Left lobe of liver (tissue), 2 donors: ENCODE data around the gene SYCE3. TPM values are rescaled to one million over a fixed set of nuclear protein-coding genes. Genes with fewer than 3 reads are reported as not detected.

Experiments
- ATAC-seq: fragments of 200-7000 bp; cut with Tn5 transposase; one replicate; pipeline ENCODE4 v1.9.1; 2020; ENCODE audit warnings: mild to moderate bottlenecking, moderate library complexity
- DNase-seq: peaks from one replicate; pipeline ENCODE4 v3.0.0-alpha.2; 2020; ENCODE audit warnings: low spot score
- total RNA-seq: library from RNA; stranded (reverse); gene quantifications from one replicate; pipeline ENCODE4 v1.2.1, GENCODE V29; 2021
- donor health status: DM: no; HTN: no; CAD: no; lungs with moderate emphysema.
- donor health status: DM: no; HTN: yes; CAD: no.

SYCE3 gene
- total RNA-seq, 1 donor from 2014 or later = 0.45 TPM

DNA sequence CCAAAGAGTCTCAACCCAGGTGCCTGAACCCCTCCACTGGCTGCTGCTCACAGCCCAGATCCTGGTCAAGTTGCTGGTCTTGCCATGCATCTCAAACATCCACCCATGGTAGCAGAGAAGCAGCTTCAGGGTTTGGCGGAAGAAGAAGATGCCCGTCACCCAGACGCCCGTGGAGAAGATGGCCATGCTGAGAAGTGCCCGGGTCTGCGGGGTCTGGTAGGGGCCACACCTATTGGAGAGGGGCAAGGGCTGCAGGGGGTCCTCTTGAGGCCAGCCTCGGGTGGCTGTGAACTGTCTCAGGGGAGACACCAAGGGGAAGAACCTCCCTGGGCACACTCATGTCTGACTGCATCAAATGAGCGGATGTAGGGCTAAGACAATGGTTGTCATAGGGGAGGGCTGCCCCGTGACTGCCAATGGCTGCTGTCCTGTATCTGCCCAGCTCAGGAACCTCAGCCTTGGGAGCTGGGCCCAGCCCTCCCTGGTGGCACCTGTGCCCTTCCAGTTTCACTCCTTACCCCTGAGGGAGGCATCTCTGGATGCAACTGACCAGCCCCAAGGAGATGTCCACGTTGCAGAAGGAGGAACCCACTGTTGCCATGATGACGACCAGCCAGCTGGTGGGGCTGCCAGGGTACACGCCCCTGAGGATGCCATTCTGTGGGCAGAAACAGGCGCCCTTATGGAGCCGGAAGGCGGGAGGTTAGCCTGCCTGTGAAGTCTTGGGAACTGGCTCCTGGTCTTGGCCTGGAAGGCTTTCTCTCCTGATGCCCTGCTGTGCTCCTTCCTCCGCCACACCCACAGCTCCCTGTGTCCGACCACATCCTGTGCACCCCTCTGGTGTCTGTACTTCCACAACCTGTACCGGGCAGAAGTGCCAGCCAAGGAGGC, 14.3 kb upstream of the SYCE3 start:
- ATAC-seq (no peak), DNase-seq (no peak)

- no peak for DNase-seq
- peak; percentile 52 for ATAC-seq
Measured at GRCh38 chr22:50576070-50576469, 13.4 kb upstream of the SYCE3 start.

GRCh38 chr22:50575426-50575941, 12.8 kb upstream of the SYCE3 start:
- no peak for DNase-seq
- no peak for ATAC-seq

DNA sequence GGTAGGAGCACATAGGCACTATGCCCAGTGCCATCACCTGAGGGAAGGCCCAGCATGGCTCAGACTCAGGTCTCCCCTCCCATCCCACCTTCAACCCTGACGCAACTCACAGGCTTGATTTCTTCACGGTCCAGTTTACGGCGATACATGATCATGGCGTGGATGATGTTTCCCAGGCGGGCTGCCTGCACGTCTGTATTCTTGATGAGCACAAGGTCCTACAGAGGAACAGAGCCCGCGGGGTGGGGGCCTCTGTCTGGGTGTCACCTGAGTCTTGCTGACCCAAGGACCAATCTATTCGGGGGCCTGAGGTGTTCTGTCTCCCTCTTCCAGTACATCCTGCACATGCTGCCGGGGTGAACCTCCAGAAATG, 11.7 kb upstream of the SYCE3 start:
- ATAC-seq (no peak), DNase-seq (no peak)

- ATAC-seq (no peak), DNase-seq (no peak)
Measured at GRCh38 chr22:50573491-50574382, 11.0 kb upstream of the SYCE3 start.

GRCh38 chr22:50572965-50573364, 10.2 kb upstream of the SYCE3 start:
- DNase-seq = no peak
- no peak for ATAC-seq

DNA sequence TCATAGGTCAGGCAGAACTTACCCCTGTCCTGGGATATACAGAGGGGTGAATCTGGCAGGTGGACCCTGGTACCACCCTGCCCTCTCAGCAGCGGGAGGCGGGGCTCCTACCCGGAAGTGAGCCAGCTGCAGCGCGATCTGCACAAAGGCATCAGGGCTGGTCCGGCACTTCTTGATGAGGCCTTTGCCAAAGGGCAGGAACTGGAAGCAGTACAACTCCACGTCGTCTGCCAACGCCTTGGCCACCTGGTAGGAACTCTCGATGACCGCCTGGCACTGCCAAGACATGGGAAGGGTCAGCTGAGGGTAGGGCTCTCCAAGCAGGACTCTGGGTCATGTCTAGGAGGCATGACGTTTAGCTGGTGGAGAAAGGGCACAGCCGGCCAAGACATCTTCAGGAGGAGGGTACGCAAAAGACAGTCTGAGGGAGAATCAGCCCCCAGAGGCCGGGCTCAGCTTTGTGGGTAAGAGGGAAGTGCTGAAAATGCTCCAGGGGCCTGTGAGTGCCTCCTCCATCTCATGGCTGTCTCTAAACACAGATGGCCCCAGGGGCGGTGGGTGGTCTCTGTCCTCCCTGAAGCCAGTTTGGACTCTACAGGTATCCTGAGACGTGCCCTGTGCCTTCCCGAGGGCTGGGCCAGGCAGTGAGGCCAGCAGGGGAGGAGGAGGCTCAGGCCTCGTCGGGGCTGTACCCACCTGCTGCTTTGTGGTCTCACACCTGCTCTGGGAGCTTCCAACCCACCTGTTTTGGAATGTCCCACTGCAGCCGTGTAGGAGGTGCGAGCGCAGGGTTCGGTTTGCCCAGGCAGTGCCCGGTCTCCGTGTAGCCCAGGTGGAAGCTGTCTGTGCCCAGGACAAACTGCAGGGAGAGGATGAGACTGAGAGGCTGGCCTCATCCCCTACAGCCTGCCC, 8.8 kb upstream of the SYCE3 start:
- DNase-seq (no peak), ATAC-seq (no peak)

DNA sequence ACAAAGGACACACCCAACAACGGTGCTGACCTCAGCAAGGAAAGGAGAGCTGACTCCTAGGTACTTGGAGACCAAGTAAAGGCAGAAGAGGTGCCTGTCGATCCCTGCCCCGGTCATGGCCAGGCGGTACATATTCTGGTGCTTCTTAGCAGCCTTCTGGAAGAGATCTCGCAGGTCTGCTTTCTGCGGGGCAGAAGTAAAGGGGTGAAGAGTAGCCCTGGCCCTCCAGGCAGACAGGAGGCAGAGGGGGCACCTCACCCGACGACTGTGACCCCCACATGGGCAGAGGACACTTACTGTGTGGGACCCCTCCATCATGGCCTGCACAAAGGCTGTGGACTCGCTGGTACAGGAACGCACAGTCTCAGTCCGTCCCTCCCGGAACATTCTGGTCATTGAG, 8.1 kb upstream of the SYCE3 start:
- ATAC-seq = no peak
- no peak for DNase-seq

DNA sequence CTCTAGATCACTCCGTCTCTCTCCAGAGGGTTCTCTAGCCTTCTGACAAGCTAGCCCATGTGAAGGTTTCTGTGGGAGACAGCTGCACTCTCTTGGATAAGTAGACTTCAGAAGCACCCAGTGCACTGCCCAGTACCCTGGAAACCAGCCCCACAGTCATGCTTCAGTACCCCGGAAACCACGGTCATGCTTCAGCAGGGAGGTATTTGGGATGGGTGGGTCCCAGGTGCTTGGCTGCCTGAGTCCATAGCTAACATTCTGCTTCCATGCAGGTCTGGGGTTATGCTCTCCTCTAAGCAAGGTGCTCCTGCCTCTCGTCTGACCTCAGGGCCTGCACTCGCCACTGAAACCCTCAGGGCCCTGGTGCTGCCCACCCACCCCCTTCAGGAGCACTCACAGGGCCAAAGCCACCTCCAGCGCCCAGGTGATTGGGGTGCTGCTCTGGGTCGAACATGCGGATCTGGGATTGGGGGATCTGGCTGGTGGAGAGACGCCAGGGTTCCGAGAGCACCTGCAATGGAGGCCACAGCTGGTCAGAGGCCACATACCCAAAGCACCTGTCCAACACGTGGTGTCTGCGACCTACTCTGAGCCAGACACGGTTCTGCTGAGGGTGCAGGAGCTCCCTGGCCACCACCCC, 7.3 kb upstream of the SYCE3 start:
- DNase-seq (no peak), ATAC-seq (no peak)

- peak; percentile 92 for DNase-seq
- peak; percentile 75 for ATAC-seq
Measured at GRCh38 chr22:50569041-50569459, 6.3 kb upstream of the SYCE3 start.

DNA sequence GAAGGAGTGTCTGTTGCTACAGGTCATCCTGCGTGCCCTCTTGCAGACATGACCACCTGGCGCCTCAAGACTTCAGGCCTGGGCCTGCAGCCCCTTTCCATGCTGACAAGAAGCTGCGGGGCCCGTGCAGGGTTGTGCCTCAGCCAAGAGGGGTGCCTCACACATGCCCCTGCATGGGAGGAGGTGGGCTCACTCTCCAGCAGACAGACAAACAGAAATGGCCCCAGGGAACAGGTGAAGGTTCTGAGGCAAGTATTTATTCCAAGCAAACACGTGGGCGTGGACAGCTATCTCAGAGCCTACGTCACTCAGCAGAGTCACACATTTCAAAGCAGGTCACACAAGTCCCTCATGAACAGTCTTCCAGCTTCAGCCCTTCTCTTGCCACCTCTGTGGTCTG, 5.9 kb upstream of the SYCE3 start:
- ATAC-seq (peak; percentile 74), DNase-seq (peak; percentile 81)

GRCh38 chr22:50567721-50568252, 5.1 kb upstream of the SYCE3 start:
- ATAC-seq = no peak
- DNase-seq = no peak

- ATAC-seq = no peak
Measured at GRCh38 chr22:50564289-50564688, 1.6 kb upstream of the SYCE3 start.

GRCh38 chr22:50563413-50564160, 868 bp upstream of the SYCE3 start:
- ATAC-seq (peak; percentile 60), DNase-seq (peak; percentile 67)

More at GRCh38 chr22:50564289-50564688, 1.6 kb upstream of the SYCE3 start:
- no peak for DNase-seq

DNA sequence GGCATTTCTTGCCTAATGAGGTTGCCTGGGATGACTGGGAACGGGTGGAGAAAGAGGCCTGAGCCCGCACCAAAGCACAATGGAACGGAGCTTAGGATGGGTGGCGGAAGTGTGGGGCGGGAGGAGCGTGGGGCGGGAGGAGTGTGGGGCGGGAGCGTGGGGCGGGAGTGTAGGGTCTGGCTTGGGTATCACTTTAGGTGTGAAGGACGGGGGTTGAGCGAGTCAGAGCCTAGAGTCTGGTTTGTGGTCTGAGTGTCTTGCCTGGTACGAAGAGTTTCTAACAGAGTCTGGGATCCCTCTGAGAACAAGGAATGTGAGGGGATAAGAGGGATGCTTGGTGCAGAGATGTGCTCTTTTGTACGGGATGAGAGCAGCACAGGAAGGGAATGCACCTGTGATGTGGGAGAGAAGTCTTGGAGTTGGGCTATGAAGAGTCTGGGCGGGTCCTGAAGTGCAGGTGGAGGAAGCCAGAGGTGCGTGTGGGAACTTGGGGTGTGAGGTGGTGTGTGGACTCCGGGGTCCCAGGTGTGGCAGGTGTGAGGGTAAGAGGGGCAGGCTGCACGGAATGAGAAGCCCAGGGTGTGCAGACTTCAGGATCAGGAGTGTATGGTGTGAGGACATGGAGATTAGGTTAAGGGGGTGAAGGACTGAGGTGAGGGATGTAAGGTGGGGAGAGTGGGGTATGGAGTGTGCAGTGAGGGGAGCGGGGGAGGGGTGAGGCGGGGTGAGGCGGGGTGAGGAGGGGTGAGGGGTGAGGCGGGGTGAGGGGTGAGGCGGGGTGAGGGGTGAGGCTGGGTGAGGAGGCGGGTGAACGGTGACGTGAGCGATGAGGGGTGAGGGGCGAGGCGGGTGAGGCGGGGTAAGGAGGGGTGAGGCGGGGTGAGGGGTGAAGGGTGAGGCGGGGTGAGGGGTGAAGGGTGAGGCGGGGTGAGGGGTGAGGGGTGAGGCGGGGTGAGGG, 1.0 kb downstream of the SYCE3 start:
- ATAC-seq (no peak), DNase-seq (no peak)

DNA sequence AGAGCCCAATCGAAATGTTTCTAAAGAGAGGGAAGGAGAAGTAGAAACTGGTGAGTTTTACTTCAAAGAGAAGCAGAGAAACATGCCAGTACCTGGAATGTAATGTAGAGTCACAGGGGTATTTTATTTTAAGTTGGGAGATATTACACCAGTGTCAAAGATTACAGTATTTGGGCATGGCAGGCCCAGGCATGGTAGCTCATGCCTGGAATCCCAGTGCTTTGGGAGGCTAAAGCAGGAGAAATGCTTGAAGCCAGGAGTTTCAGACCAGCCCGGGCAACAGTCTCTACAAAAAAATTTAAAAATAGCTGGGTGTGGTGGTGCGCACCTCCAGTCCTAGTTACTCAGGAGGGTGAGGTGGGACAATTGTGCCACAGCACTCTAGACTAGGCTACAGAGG, 2.7 kb downstream of the SYCE3 start:
- no peak for ATAC-seq
- no peak for DNase-seq

GRCh38 chr22:50556703-50557102, 6.0 kb downstream of the SYCE3 start:
- no peak for DNase-seq

GRCh38 chr22:50553310-50553709, 9.4 kb downstream of the SYCE3 start:
- ATAC-seq = no peak
- DNase-seq = no peak

More at GRCh38 chr22:50556703-50557102, 6.0 kb downstream of the SYCE3 start:
- ATAC-seq = no peak
